Measurements from ENCODE around the gene NCOA5. TPM values are rescaled to one million over a fixed set of nuclear protein-coding genes. Genes with fewer than 3 reads are reported as not detected.

NCOA5 gene
- total and polyA plus RNA-seq, 7 donors: 8.8 to 17.3 (median 11.4) TPM

GRCh38 chr20:46089167-46089416, 670 bp downstream of the NCOA5 start:
- WGBS, 3 donors: 0 to 1% (median 1%) methylated on average over 27 to 31 of the region's 31 CpGs
- ATAC-seq (peak; percentile 34 to 62 (median 54)), DNase-seq (no peak)
- Histone ChIP-seq H3K27ac (peak overlapping the region; percentile 100), H3K4me3 (peak overlapping the region; percentile 92), H3K9me3 (no peaks in the 10 kb centered on the region), H3K4me1 (peaks cover 57% of the 10 kb centered on the region), H3K36me3 (ENCODE audit: insufficient read depth in 1 of 2, low read depth in 1 of 2) (no peaks in the 10 kb centered on the region), H3K27me3 (ENCODE audit: insufficient read depth in 3 of 3, low read length in 2 of 3) (no peaks in the 10 kb centered on the region)
- intact Hi-C loops (cut with DNase I): loop anchor here in 1 of 2 donors (2.0 to 10.0 kb wide), 2 partner anchors 66 to 294 kb away; partner anchors contain the start of genes DNTTIP1 and WFDC3
- TF ChIP-seq, protein P1, sequence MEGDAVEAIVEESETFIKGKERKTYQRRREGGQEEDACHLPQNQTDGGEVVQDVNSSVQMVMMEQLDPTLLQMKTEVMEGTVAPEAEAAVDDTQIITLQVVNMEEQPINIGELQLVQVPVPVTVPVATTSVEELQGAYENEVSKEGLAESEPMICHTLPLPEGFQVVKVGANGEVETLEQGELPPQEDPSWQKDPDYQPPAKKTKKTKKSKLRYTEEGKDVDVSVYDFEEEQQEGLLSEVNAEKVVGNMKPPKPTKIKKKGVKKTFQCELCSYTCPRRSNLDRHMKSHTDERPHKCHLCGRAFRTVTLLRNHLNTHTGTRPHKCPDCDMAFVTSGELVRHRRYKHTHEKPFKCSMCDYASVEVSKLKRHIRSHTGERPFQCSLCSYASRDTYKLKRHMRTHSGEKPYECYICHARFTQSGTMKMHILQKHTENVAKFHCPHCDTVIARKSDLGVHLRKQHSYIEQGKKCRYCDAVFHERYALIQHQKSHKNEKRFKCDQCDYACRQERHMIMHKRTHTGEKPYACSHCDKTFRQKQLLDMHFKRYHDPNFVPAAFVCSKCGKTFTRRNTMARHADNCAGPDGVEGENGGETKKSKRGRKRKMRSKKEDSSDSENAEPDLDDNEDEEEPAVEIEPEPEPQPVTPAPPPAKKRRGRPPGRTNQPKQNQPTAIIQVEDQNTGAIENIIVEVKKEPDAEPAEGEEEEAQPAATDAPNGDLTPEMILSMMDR (IDR thresholded peaks at IDR 0.05): no peak

DNA sequence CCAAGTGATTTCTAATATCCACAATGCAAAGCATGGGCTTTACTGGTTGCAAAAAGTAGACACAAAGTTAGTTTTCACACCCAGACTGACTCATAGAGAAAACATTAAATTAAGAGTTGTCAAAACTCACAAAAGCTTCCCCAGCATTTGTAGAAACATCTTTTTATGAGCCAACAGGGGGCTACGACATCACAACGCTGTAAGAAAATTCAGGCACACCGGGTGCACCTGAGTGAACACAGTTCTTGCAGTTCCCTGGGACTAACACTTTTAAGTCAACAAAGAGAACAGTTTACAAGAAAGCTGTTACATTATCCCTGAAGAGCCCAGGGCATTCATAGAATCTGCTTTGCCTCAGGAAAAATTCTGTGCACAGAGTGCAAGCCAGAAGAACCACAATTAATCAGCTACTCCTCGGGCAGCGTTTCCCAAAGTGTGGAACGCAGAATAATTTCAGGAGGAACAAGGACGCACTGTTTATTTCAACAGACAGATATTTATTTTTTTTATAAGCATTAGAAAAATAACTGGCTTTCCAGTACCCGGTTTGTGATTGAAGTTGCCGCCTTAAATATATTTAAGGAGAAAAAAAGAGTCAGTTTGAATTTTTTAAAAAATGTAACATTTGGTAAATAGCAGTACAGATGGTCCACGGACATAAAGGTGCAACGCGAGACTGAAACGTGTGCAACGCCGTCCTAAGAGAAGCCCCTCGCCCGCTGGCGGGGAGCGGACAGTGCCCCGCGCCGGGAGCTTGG, 1.2 kb downstream of the NCOA5 start:
- peak overlapping the region; percentile 100 for H3K27ac ChIP-seq
- intact Hi-C loops (cut with DNase I): loop anchor here in 1 of 2 donors (2.0 to 10.0 kb wide), 2 partner anchors 66 to 294 kb away; partner anchors contain the start of genes DNTTIP1 and WFDC3
- H3K4me3 ChIP-seq: peak overlapping the region; percentile 92
- peaks cover 62% of the 10 kb centered on the region for H3K4me1 ChIP-seq
- ATAC-seq: no peak
- DNase-seq: no peak
- no peaks in the 10 kb centered on the region for H3K36me3 ChIP-seq (ENCODE audit: insufficient read depth in 1 of 2, low read depth in 1 of 2)
- WGBS, 3 donors: 2 to 5% (median 3%) methylated on average over 22 of the region's 22 CpGs
- H3K27me3 ChIP-seq (ENCODE audit: insufficient read depth in 3 of 3, low read length in 2 of 3): no peaks in the 10 kb centered on the region
- H3K9me3 ChIP-seq: no peaks in the 10 kb centered on the region
- TF ChIP-seq, protein P1 (IDR thresholded peaks at IDR 0.05): no peak

DNA sequence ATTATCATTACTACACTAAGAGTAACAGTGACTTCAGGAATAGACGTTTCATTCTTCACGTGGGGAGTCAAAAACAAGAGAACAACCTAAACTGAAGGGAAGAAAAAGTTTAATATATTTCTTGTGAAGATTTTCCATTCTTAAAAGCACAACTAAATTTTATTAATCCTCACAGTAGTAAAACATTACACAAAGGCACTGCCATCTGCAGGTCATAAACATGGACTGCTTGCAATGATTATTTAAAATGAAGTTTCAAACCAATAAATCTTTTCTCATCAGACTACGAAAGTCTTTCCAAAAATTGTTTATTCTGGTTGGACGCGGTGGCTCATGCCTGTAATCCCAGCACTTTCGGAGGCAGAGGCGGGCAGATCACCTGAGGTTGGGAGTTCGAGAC, 2.6 kb downstream of the NCOA5 start:
- H3K36me3 ChIP-seq (ENCODE audit: insufficient read depth in 1 of 2, low read depth in 1 of 2): no peaks in the 10 kb centered on the region
- peak overlapping the region; percentile 92 for H3K4me3 ChIP-seq
- H3K27ac ChIP-seq: peak overlapping the region; percentile 42
- no peaks in the 10 kb centered on the region for H3K27me3 ChIP-seq (ENCODE audit: insufficient read depth in 3 of 3, low read length in 2 of 3)
- TF ChIP-seq, protein P1 (IDR thresholded peaks at IDR 0.05): peak; percentile 40
- DNase-seq (no peak), ATAC-seq (no peak)
- no peaks in the 10 kb centered on the region for H3K9me3 ChIP-seq
- intact Hi-C loops (cut with DNase I): loop anchor here (2.0 to 10.0 kb wide), 2 partner anchors 64 to 292 kb away; partner anchors contain the start of genes DNTTIP1 (in 1 of the 2) and WFDC3 (in 1 of the 2)
- H3K4me1 ChIP-seq: peaks cover 77% of the 10 kb centered on the region
- 43 to 62% (median 44%) methylated on average over 8 of the region's 8 CpGs for WGBS, 3 donors

DNA sequence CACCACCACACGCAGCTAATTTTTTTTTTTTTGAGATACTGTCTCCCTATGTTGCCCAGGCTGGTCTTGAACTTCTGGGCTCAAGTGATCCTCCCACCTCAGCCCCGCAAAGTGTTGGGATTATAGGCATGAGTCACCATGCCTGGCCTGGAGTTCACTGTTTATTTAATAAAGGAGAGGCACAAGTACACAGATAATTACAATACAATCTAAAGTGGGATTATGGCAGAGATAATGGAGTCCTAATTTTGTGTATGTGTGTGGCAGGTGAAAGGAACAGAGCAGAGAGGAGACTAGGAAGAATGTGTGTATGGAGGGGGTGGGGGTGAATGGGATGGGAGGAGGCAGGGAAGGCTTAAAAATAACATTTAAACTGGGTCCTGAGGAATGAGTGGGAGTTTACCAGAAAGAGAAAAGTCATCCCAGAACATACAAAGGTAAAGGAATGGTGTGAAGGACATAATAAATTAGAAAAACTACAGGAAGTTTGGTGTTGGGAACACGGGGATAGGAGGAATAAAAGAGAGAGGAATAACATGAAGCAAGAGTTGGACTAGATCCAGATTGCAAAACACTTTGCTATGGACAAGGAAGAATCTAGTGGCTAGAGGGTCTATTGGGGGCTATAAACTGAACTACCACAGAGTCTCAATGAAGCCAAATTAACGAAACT, 4.4 kb downstream of the NCOA5 start:
- Histone ChIP-seq H3K36me3 (ENCODE audit: insufficient read depth in 1 of 2, low read depth in 1 of 2) (no peaks in the 10 kb centered on the region), H3K27me3 (ENCODE audit: insufficient read depth in 3 of 3, low read length in 2 of 3) (no peaks in the 10 kb centered on the region), H3K4me1 (peaks cover 90% of the 10 kb centered on the region), H3K9me3 (no peaks in the 10 kb centered on the region), H3K27ac (no peak overlapping the region), H3K4me3 (no peak overlapping the region)
- WGBS, 3 donors: 45 to 55% (median 52%) methylated on average over 4 of the region's 4 CpGs
- intact Hi-C loops (cut with DNase I): loop anchor here in 1 of 2 donors (10.0 kb wide), 1 partner anchor 291 kb away; the partner anchor contains the start of genes DNTTIP1 and WFDC3
- DNase-seq (no peak), ATAC-seq (no peak)
- TF ChIP-seq, protein P1 (IDR thresholded peaks at IDR 0.05): no peak
